Measurements from ENCODE around the gene HIGD2A. TPM values are rescaled to one million over a fixed set of nuclear protein-coding genes. Genes with fewer than 3 reads are reported as not detected.

The HIGD2A gene
- total and polyA plus RNA-seq, 10 of the 15 experiments (the other 5 are each of a cell fraction or from before 2014, with no cell fraction given) = 152 to 348 (median 194) TPM

- TF ChIP-seq NFXL1 (IDR thresholded peaks at IDR 0.05; ENCODE audit: borderline replicate concordance) (no peak), TAF1 (IDR thresholded peaks at IDR 0.05; ENCODE audit: borderline replicate concordance, low read depth, low read length) (peak; percentile 71), NRF1 (conservative IDR thresholded peaks at IDR 0.05; ENCODE audit: low read depth, low read length) (no peak), E2F8 (IDR thresholded peaks at IDR 0.05; ENCODE audit: low read depth, partially characterized antibody) (no peak), ZNF687 (IDR thresholded peaks at IDR 0.05) (peak; percentile 11; the same call in 1 of the 2 replicates), E2F4 (IDR thresholded peaks at IDR 0.05; ENCODE audit: low read depth, low read length) (0 out of 2 replicates have a peak, but pooled peaks have one; percentile 13), CREB1 (IDR thresholded peaks at IDR 0.05; ENCODE audit: low read depth) (peak; percentile 47), SIX5 (IDR thresholded peaks at IDR 0.05; ENCODE audit: low read depth, low read length, severe bottlenecking) (peak; percentile 80), MAX (IDR thresholded peaks at IDR 0.05; ENCODE audit: low read depth, low read length) (peak; percentile 13; the same call in 1 of the 2 replicates), ESRRA (IDR thresholded peaks at IDR 0.05; ENCODE audit: low read length) (no peak), HDGF (IDR thresholded peaks at IDR 0.05) (peak; percentile 78; the same call in 1 of the 2 replicates), POLR2AphosphoS5 (IDR thresholded peaks at IDR 0.05; ENCODE audit: low read length) (peak; percentile 98), RELA (IDR thresholded peaks at IDR 0.05; ENCODE audit: borderline replicate concordance, partially characterized antibody) (peak; percentile 13), IKZF1 (conservative IDR thresholded peaks at IDR 0.05) (peak; percentile 88), RAD51 (IDR thresholded peaks at IDR 0.05) (no peak), ZBED1 (IDR thresholded peaks at IDR 0.05; ENCODE audit: borderline replicate concordance) (no peak), MEF2B (IDR thresholded peaks at IDR 0.05; ENCODE audit: partially characterized antibody, poor library complexity, severe bottlenecking) (peak; percentile 93), BHLHE40 (IDR thresholded peaks at IDR 0.05; ENCODE audit: borderline replicate concordance in 1 of 2, low read depth in 2 of 2, low read length in 1 of 2) (peak in 1 of 2 experiments; percentile 44; a peak in 1 of 4 replicates)
These were observed 26.9 kb upstream of the HIGD2A start, which contains the start of gene KIAA1191 (continued) for GRCh38 chr5:176361437-176362232.
